Measurements from ENCODE around the gene SOX10. TPM values are rescaled to one million over a fixed set of nuclear protein-coding genes. Genes with fewer than 3 reads are reported as not detected.
"Not testable (repeated sequence)": the region's sequence is repeated elsewhere in the genome, so short reads cannot be mapped to it uniquely, and the experiment has no call there.

The SOX10 gene
- total RNA-seq, 1 experiment from 2014 or later, result not detected

DNA sequence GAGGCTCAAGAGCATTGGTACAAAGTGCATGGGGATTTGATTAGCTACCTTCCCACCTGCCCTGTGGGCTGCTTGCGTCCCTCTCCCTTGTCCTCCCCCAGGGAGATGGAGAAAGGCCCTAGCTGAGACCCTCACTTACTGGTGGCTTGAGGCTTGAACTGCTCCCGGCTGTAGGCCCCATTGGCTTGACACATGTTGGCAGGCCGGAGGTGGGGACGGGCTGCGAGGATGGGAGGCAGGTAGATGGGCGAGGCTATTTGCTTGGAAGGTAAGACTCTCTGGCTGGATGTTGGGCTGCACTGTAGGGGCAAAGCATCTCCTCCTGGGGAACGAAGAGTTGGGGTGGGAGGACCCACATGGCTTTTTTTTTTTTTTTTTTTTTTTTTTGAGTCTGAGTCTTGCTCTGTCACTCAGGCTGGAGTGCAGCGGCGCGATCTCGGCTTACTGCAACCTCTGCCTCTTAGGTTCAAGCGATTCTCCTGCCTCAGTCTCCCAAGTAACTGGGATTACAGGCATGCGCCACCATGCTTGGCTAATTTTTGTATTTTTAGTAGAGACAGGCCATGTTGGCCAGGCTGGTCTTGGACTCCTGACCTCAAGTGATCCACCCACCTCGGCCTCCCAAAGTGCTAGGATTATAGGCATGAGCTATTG, 37.1 kb downstream of the SOX10 start:
- in situ Hi-C loops (cut with HindIII; ENCODE audit: low pct_unique_long_range_greater_than_20kb, low sequenced_read_pairs); DNase-seq (ENCODE audit: low read depth): not testable (repeated sequence)

GRCh38 chr22:37944423-37944822, 39.9 kb downstream of the SOX10 start:
- in situ Hi-C loops (cut with HindIII; ENCODE audit: low pct_unique_long_range_greater_than_20kb, low sequenced_read_pairs); DNase-seq (ENCODE audit: low read depth): not testable (repeated sequence)

DNA sequence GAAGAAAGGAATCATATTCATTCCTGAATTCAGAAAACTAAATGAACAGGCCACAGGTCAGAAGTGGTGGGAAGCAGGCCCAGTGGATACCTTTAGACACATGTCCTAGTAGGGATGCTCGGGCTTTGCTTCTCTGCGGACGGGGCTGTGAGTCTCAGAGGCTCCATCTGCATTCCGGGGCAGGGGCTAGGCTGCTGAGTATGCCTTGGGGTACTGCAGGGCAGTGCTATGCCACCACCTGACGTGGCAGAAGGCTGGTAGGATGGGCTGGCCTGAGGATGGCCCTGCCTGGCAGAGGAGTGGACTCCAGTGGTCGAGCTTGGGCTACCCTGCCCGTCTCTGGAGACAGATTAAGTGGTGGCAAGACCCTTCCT, 40.5 kb downstream of the SOX10 start:
- in situ Hi-C loops (cut with HindIII; ENCODE audit: low pct_unique_long_range_greater_than_20kb, low sequenced_read_pairs), result no loop called here

GRCh38 chr22:37943136-37943824, 41.1 kb downstream of the SOX10 start:
- DNase-seq (ENCODE audit: low read depth), result peak; percentile 53
- in situ Hi-C loops (cut with HindIII; ENCODE audit: low pct_unique_long_range_greater_than_20kb, low sequenced_read_pairs), result no loop called here

More for the DNA sequence above, 40.5 kb downstream of the SOX10 start:
- no peak for DNase-seq (ENCODE audit: low read depth)

- no peak for DNase-seq (ENCODE audit: low read depth)
- in situ Hi-C loops (cut with HindIII; ENCODE audit: low pct_unique_long_range_greater_than_20kb, low sequenced_read_pairs), result no loop called here
Measured at GRCh38 chr22:37942133-37942532, 42.2 kb downstream of the SOX10 start.

- DNase-seq (ENCODE audit: low read depth), result no peak
- in situ Hi-C loops (cut with HindIII; ENCODE audit: low pct_unique_long_range_greater_than_20kb, low sequenced_read_pairs), result no loop called here
Measured at GRCh38 chr22:37940698-37941376, 43.5 kb downstream of the SOX10 start.

DNA sequence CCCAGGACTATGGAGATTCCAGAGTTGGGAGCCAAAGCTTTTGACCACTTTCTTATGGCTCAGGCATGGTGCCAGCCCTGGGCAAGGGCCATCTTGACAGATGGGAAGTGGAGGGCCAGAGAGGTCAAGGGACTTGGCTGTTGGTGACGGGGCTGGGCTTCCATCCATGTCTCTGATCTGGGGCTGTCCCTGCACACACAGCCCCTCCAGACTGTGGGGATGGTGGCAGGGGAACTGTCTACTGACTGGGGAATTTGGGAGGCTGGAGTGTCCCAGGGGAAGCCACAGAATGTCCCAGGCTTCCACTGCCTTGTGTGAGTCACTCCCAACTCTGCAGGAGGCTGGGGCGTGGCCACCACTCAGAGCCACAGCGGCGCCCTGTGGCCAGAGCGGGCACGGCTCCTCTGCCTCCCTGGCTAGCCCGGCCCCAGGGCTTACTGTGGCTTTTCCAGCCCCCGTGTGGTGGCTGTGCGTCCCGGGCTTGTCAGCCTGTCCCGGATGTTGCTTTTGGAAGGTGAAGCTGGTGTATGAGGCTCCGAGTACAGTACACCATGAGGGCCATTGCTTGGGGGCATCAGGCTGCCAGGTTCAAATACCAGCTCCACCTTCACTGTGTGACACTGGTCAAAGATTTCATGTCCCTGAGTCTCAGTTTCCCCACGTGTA, 50.5 kb downstream of the SOX10 start:
- peak; percentile 86 for DNase-seq (ENCODE audit: low read depth)
- in situ Hi-C loops (cut with HindIII; ENCODE audit: low pct_unique_long_range_greater_than_20kb, low sequenced_read_pairs), result no loop called here

GRCh38 chr22:37932821-37933578, 51.4 kb downstream of the SOX10 start:
- in situ Hi-C loops (cut with HindIII; ENCODE audit: low pct_unique_long_range_greater_than_20kb, low sequenced_read_pairs), result no loop called here
- no peak for DNase-seq (ENCODE audit: low read depth)

- in situ Hi-C loops (cut with HindIII; ENCODE audit: low pct_unique_long_range_greater_than_20kb, low sequenced_read_pairs), result no loop called here
- DNase-seq (ENCODE audit: low read depth), result no peak
Measured at GRCh38 chr22:37932401-37932800, 52.0 kb downstream of the SOX10 start.

DNA sequence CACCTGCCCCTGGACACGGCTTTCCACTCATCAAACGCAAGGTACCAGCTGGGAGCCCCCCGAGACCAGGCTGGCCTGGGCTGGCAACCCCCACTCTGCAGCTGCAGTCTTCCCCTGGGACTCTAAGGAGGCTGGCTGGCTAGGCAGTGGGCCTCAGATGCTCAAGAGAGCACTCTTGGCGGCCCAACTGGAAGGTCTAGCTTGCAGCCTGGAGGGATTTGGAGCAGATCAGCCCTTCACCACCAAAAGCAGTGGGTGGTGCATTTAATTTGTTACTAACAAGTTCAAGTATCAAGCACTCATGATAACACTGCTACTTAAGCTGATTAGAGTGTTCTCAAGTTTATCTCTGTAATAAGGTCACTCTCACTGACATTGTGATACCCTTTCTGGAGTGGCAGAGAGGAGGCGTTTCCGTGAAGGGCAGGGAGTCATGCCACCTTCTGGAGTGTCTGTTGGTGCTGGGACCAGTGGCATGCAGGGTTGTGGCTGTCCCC, 52.4 kb downstream of the SOX10 start:
- no peak for DNase-seq (ENCODE audit: low read depth)
- in situ Hi-C loops (cut with HindIII; ENCODE audit: low pct_unique_long_range_greater_than_20kb, low sequenced_read_pairs), result no loop called here

- in situ Hi-C loops (cut with HindIII; ENCODE audit: low pct_unique_long_range_greater_than_20kb, low sequenced_read_pairs), result no loop called here
- no peak for DNase-seq (ENCODE audit: low read depth)
Measured at GRCh38 chr22:37930952-37931440, 53.4 kb downstream of the SOX10 start.

- in situ Hi-C loops (cut with HindIII; ENCODE audit: low pct_unique_long_range_greater_than_20kb, low sequenced_read_pairs), result no loop called here
- DNase-seq (ENCODE audit: low read depth), result no peak
Measured at GRCh38 chr22:37930270-37930951, 53.9 kb downstream of the SOX10 start.

- in situ Hi-C loops (cut with HindIII; ENCODE audit: low pct_unique_long_range_greater_than_20kb, low sequenced_read_pairs), result no loop called here
- no peak for DNase-seq (ENCODE audit: low read depth)
Measured at GRCh38 chr22:37929390-37929789, 55.0 kb downstream of the SOX10 start.

GRCh38 chr22:37927637-37927936, 56.8 kb downstream of the SOX10 start:
- in situ Hi-C loops (cut with HindIII; ENCODE audit: low pct_unique_long_range_greater_than_20kb, low sequenced_read_pairs), result no loop called here
- DNase-seq (ENCODE audit: low read depth), result no peak

DNA sequence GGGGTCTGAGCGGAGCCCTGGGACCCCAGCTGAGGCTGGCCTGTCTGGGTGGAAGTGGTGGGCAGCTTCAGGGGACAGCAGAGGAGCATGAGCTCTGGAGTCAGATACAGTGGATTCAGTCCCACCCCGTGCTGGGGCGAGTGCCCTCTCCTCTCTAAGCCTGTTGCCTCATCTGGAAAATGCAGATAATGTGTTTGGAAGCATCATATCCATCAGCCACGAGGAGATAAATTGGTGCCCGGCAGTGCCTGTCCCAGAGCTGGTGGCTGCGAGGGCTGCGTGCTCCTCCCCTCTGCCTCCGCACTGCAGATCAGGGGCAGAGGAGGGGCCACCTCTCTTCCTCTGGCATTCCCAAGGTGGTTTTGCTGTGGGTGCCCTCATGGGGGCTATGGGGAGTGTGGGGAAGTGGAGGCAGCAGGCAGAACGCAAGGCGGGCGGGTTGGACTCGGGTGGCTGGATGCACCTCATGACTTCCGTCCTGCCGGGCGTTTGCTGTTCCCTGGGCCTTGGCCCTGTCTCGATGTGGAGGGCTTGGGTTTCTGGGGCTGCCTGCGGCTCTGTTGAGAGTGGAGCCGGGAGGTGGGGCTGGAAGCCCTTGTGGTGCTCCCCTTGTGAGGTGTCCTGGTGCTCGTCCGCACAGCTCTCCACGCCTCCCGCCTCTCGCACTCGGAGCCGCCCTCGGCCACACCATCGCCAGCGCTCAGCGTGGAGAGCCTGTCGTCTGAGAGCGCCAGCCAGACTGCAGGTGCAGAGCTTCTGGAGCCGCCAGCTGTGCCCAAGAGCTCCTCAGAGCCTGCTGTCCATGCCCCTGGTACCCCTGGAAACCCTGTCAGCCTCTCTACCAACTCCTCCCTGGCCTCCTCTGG, 57.4 kb downstream of the SOX10 start:
- DNase-seq (ENCODE audit: low read depth), result no peak
- in situ Hi-C loops (cut with HindIII; ENCODE audit: low pct_unique_long_range_greater_than_20kb, low sequenced_read_pairs), result no loop called here

DNA sequence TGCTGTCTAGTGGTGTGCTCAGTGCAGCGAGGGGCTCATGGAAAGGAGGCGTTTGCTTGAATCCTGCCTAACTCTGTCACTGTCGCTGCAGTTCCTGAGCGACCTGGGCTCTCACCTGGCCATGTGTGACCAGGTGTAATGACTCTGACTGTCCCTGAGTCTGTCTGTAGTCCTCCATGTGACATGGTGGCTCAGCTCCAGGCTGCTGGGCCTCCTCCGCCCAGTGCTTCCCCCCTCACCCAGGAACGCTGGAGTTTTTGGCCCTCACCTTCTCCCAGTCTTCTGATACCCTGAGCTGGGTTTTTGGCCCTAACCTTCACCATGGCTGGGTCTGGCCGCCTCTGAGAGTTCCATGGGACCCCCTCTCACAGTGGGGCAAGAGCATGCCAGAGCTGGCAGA, 58.0 kb downstream of the SOX10 start:
- no peak for DNase-seq (ENCODE audit: low read depth)
- in situ Hi-C loops (cut with HindIII; ENCODE audit: low pct_unique_long_range_greater_than_20kb, low sequenced_read_pairs), result no loop called here

GRCh38 chr22:37925767-37926166, 58.6 kb downstream of the SOX10 start:
- in situ Hi-C loops (cut with HindIII; ENCODE audit: low pct_unique_long_range_greater_than_20kb, low sequenced_read_pairs), result no loop called here
- no peak for DNase-seq (ENCODE audit: low read depth)

Data from Caki2 (cell line).